Thyroid gland (tissue), 4 donors: Measurements from ENCODE around the gene SCN2B.
"Not testable (repeated sequence)": the region's sequence is repeated elsewhere in the genome, so short reads cannot be mapped to it uniquely, and the experiment has no call there.

Source experiments
- POLR2A ChIP-seq, 2 donors: fragments of 450-650 bp; IDR thresholded peaks; one replicate each; pipeline ENCODE4 v1.6.1; 2017; ENCODE audit warnings: antibody characterized with exemption in 2 of 2, mild to moderate bottlenecking in 2 of 2, moderate library complexity in 1 of 2
- TF ChIP-seq, protein P1 (sequence below), 6 experiments: fragments of 200-600 bp in 3 of 6; fragments of 450-650 bp in 3 of 6; sonication (generic) in 3 of 6; IDR thresholded peaks; one replicate each; pipeline ENCODE4 v1.5.1; 2016 to 2019; ENCODE audit warnings: antibody characterized with exemption in 6 of 6, mild to moderate bottlenecking in 2 of 6, inconsistent platforms in 1 of 6, moderate library complexity in 1 of 6

DNA sequence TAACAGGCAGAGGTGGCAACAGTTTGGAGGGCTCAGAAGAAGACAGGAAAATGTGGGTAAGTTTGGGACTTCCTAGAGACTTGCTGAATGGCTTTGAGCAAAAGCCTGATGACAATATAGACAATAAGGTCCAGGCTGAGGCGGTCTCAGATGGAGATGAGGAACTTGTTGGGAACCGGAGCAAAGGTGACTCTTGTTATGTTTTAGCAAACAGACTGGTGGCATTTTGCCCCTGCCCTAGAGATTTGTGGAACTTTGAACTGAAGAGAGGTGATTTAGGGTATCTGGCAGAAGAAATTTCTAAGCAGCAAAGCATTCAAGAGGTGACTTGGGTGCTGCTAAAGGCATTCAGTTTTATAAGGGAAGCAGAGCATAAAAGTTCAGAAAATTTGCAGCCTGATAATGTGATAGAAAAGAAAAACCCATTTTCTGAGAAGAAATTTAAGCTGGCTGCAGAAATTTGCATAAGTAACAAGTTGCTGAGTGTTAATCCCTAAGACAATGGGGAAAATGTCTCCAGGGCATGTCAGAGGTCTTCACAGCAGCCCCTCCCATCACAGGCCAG, 14.6 kb upstream of the SCN2B start:
- TF ChIP-seq, protein P1, sequence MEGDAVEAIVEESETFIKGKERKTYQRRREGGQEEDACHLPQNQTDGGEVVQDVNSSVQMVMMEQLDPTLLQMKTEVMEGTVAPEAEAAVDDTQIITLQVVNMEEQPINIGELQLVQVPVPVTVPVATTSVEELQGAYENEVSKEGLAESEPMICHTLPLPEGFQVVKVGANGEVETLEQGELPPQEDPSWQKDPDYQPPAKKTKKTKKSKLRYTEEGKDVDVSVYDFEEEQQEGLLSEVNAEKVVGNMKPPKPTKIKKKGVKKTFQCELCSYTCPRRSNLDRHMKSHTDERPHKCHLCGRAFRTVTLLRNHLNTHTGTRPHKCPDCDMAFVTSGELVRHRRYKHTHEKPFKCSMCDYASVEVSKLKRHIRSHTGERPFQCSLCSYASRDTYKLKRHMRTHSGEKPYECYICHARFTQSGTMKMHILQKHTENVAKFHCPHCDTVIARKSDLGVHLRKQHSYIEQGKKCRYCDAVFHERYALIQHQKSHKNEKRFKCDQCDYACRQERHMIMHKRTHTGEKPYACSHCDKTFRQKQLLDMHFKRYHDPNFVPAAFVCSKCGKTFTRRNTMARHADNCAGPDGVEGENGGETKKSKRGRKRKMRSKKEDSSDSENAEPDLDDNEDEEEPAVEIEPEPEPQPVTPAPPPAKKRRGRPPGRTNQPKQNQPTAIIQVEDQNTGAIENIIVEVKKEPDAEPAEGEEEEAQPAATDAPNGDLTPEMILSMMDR (IDR thresholded peaks at IDR 0.05), result not testable (repeated sequence)
- not testable (repeated sequence) for TF ChIP-seq POLR2A (IDR thresholded peaks at IDR 0.05)
